ENCODE results near the gene ST8SIA5. TPM values are rescaled to one million over a fixed set of nuclear protein-coding genes. Genes with fewer than 3 reads are reported as not detected.

Gene ST8SIA5
- polyA plus RNA-seq, 3 donors, result not detected

- Mint-ChIP-seq H3K4me3 (no peak overlapping the region), H3K27me3 (ENCODE audit: low read depth in 3 of 3) (peaks cover 0 to 2% (median 2%) of the 10 kb centered on the region in 3 donors), H3K4me1 (no peaks in the 10 kb centered on the region), H3K36me3 (no peaks in the 10 kb centered on the region), H3K9me3 (peaks cover 6 to 32% (median 24%) of the 10 kb centered on the region in 7 donors), H3K27ac (no peak overlapping the region)
- no peak overlapping the region for H3K4me3 ChIP-seq (replicated peaks in 1 of 3; ENCODE audit: low read depth in 2 of 3, low read length in 3 of 3)
- H3K79me2 ChIP-seq (ENCODE audit: insufficient read depth, low read length), result no peaks in the 10 kb centered on the region
- no peaks in the 10 kb centered on the region for H3K27me3 ChIP-seq (ENCODE audit: control insufficient read depth in 2 of 2, insufficient read depth in 2 of 2, low read length in 2 of 2)
- no peak for DNase-seq
- no peaks in the 10 kb centered on the region for H4K20me1 ChIP-seq (ENCODE audit: insufficient read depth, low read length)
- H3K27ac ChIP-seq (ENCODE audit: low read depth in 1 of 2, low read length in 2 of 2), result no peak overlapping the region
- no peak overlapping the region for H2AFZ ChIP-seq (ENCODE audit: insufficient read depth, low read depth, low read length, poor library complexity, severe bottlenecking)
- H3K9ac ChIP-seq (ENCODE audit: insufficient read depth, low read length, poor library complexity, severe bottlenecking), result no peak overlapping the region
- no peak overlapping the region for H3K4me2 ChIP-seq (replicated peaks; ENCODE audit: extremely low read depth, low read length, poor library complexity, severe bottlenecking)
- WGBS (ENCODE audit: insufficient coverage), result 98% methylated on average over 4 of the region's 4 CpGs
- peaks cover 13 to 14% of the 10 kb centered on the region in 2 donors for H3K9me3 ChIP-seq (replicated peaks in 1 of 2; ENCODE audit: control insufficient read depth in 1 of 2, insufficient read depth in 1 of 2, low read length in 2 of 2)
- H3K36me3 ChIP-seq (replicated peaks in 1 of 2; ENCODE audit: control insufficient read depth in 1 of 2, insufficient read depth in 2 of 2, low read length in 2 of 2), result no peaks in the 10 kb centered on the region
- H3K4me1 ChIP-seq (ENCODE audit: control insufficient read depth in 1 of 2, insufficient read depth in 2 of 2, low read length in 2 of 2), result no peaks in the 10 kb centered on the region
- intact Hi-C loops (cut with micrococcal nuclease), result no loop called here
- TF ChIP-seq CTCF (IDR thresholded peaks at IDR 0.05), result no peak
Measured at GRCh38 chr18:46789088-46789487, 32.2 kb upstream of the ST8SIA5 start.

GRCh38 chr18:46787674-46788073 lies 30.8 kb upstream of the ST8SIA5 start:
- Histone ChIP-seq H4K20me1 (ENCODE audit: insufficient read depth, low read length) (no peaks in the 10 kb centered on the region), H2AFZ (ENCODE audit: insufficient read depth, low read depth, low read length, poor library complexity, severe bottlenecking) (no peak overlapping the region), H3K4me2 (replicated peaks; ENCODE audit: extremely low read depth, low read length, poor library complexity, severe bottlenecking) (no peak overlapping the region), H3K36me3 (replicated peaks in 1 of 2; ENCODE audit: control insufficient read depth in 1 of 2, insufficient read depth in 2 of 2, low read length in 2 of 2) (no peaks in the 10 kb centered on the region), H3K4me1 (ENCODE audit: control insufficient read depth in 1 of 2, insufficient read depth in 2 of 2, low read length in 2 of 2) (no peaks in the 10 kb centered on the region), H3K9me3 (replicated peaks in 1 of 2; ENCODE audit: control insufficient read depth in 1 of 2, insufficient read depth in 1 of 2, low read length in 2 of 2) (peaks cover 13 to 18% of the 10 kb centered on the region in 2 donors), H3K4me3 (replicated peaks in 1 of 3; ENCODE audit: low read depth in 2 of 3, low read length in 3 of 3) (no peak overlapping the region), H3K9ac (ENCODE audit: insufficient read depth, low read length, poor library complexity, severe bottlenecking) (no peak overlapping the region), H3K79me2 (ENCODE audit: insufficient read depth, low read length) (no peaks in the 10 kb centered on the region), H3K27ac (ENCODE audit: low read depth in 1 of 2, low read length in 2 of 2) (no peak overlapping the region), H3K27me3 (ENCODE audit: control insufficient read depth in 2 of 2, insufficient read depth in 2 of 2, low read length in 2 of 2) (no peaks in the 10 kb centered on the region)
- H3K4me1 Mint-ChIP-seq, result no peaks in the 10 kb centered on the region
- TF ChIP-seq CTCF (IDR thresholded peaks at IDR 0.05), result no peak
- no peaks in the 10 kb centered on the region for H3K36me3 Mint-ChIP-seq
- H3K4me3 Mint-ChIP-seq, result no peak overlapping the region
- H3K27ac Mint-ChIP-seq, result no peak overlapping the region
- no peak for DNase-seq
- peaks cover 6 to 32% (median 27%) of the 10 kb centered on the region in 7 donors for H3K9me3 Mint-ChIP-seq
- WGBS (ENCODE audit: insufficient coverage), result 78% methylated on average over 3 of the region's 3 CpGs
- peaks cover 0 to 2% (median 2%) of the 10 kb centered on the region in 3 donors for H3K27me3 Mint-ChIP-seq (ENCODE audit: low read depth in 3 of 3)
- intact Hi-C loops (cut with micrococcal nuclease), result no loop called here

All from CD14-positive monocyte (primary cell).